SU-DHL-6 (cell line): ENCODE results near the gene ADAM8.

ENCODE experiments used
- CTCF ChIP-seq: fragments of 200-600 bp; sonication (generic); IDR thresholded peaks from one replicate; pipeline ENCODE4 v1.5.1; 2017; ENCODE audit warnings: antibody characterized with exemption, mild to moderate bottlenecking, low read length, moderate library complexity; ENCODE audit not compliant: insufficient read depth, poor library complexity, severe bottlenecking
- EZH2phosphoT487 ChIP-seq: fragments of 200-600 bp; sonication (generic), shearing (Covaris generic); conservative IDR thresholded peaks from 2 replicates; pipeline ENCODE4 v1.6.1; 2018; ENCODE audit warnings: mild to moderate bottlenecking, antibody characterized with exemption, low read length, moderate library complexity, mixed read lengths

- no peak for TF ChIP-seq CTCF
- TF ChIP-seq EZH2phosphoT487: no peak
Observed at GRCh38 chr10:133245439-133246235, 31.0 kb downstream of the ADAM8 start.
